Naive thymus-derived CD4-positive, alpha-beta T cell (primary cell): ENCODE results near the gene LSAMP. TPM values are rescaled to one million over a fixed set of nuclear protein-coding genes. Genes with fewer than 3 reads are reported as not detected.

Experiments used
- ATAC-seq: fragments of 150-1000 bp; cut with Tn5 transposase; 2 replicates; pipeline ENCODE4 v1.10.0; 2021; ENCODE audit warnings: mild to moderate bottlenecking, moderate library complexity
- CTCF ChIA-PET: fragments of 350-600 bp; sonication (Branson Sonifier 250); formaldehyde crosslinking; loops from one replicate; lab custom pipeline; 2021; ENCODE audit warnings: antibody characterized with exemption; lab: Charles Lee
- POLR2A ChIA-PET: fragments of 350-600 bp; sonication (Branson Sonifier 250); formaldehyde crosslinking; loops from one replicate; lab custom pipeline; 2021; ENCODE audit warnings: antibody characterized with exemption, inconsistent platforms; lab: Charles Lee
- DNase-seq, 9 donors: peaks; one replicate each; pipeline versions ENCODE4 v3.0.0 to v3.0.0-alpha.2; 2020 to 2022; ENCODE audit warnings: mixed read lengths in 1 of 9
- H3K27ac ChIP-seq: one replicate; pipeline ENCODE4 v1.7.0; 2013; ENCODE audit warnings: mild to moderate bottlenecking, low read depth, low read length, moderate library complexity
- H3K27me3 ChIP-seq, 2 donors: one replicate each; pipeline ENCODE4 v1.7.0; 2013; ENCODE audit warnings: low read length in 2 of 2, mild to moderate bottlenecking in 2 of 2, moderate library complexity in 2 of 2; ENCODE audit not compliant: control insufficient read depth in 2 of 2, insufficient read depth in 2 of 2
- H3K36me3 ChIP-seq, 3 experiments: 1 replicate in 2 of 3; 2 replicates in 1 of 3; pipeline ENCODE4 v1.7.0; 2013; ENCODE audit warnings: low read length in 3 of 3, mild to moderate bottlenecking in 3 of 3, moderate library complexity in 1 of 3; ENCODE audit not compliant: insufficient read depth in 3 of 3, control insufficient read depth in 2 of 3
- H3K4me1 ChIP-seq, 2 donors: one replicate each; pipeline ENCODE4 v1.7.0; 2013; ENCODE audit warnings: low read length in 2 of 2, mild to moderate bottlenecking in 2 of 2, moderate library complexity in 1 of 2; ENCODE audit not compliant: control insufficient read depth in 2 of 2, insufficient read depth in 2 of 2
- H3K4me3 ChIP-seq: 2 replicates; pipeline ENCODE4 v1.7.0; 2013; ENCODE audit warnings: mild to moderate bottlenecking, low read length
- H3K9me3 ChIP-seq, 3 experiments: 1 replicate in 2 of 3; 2 replicates in 1 of 3; pipeline ENCODE4 v1.7.0; 2013; ENCODE audit warnings: low read length in 3 of 3; ENCODE audit not compliant: control insufficient read depth in 2 of 3
- H3K27ac Mint-ChIP-seq, 9 donors: one replicate each; pipeline ENCODE4 v1.8.0; 2020 to 2022; ENCODE audit warnings: mixed read lengths in 9 of 9, mild to moderate bottlenecking in 8 of 9, moderate library complexity in 5 of 9, inconsistent platforms in 2 of 9
- H3K27me3 Mint-ChIP-seq, 5 donors: one replicate each; pipeline ENCODE4 v1.8.0; 2021 to 2022; ENCODE audit warnings: mixed read lengths in 5 of 5, mild to moderate bottlenecking in 1 of 5
- H3K36me3 Mint-ChIP-seq, 5 donors: one replicate each; pipeline ENCODE4 v1.8.0; 2020 to 2022; ENCODE audit warnings: mixed read lengths in 5 of 5, mild to moderate bottlenecking in 3 of 5, inconsistent platforms in 1 of 5
- H3K4me1 Mint-ChIP-seq, 7 donors: one replicate each; pipeline ENCODE4 v1.8.0; 2020 to 2022; ENCODE audit warnings: mixed read lengths in 7 of 7, mild to moderate bottlenecking in 3 of 7, inconsistent platforms in 1 of 7
- H3K4me3 Mint-ChIP-seq, 10 donors: one replicate each; pipeline ENCODE4 v1.8.0; 2020 to 2022; ENCODE audit warnings: mild to moderate bottlenecking in 10 of 10, mixed read lengths in 10 of 10, moderate library complexity in 6 of 10, inconsistent platforms in 2 of 10
- H3K9me3 Mint-ChIP-seq, 11 donors: one replicate each; pipeline ENCODE4 v1.8.0; 2020 to 2022; ENCODE audit warnings: mixed read lengths in 11 of 11, mild to moderate bottlenecking in 4 of 11, inconsistent platforms in 1 of 11, moderate library complexity in 1 of 11
- intact Hi-C, 2 donors: fragments of 100-400 bp; cut with micrococcal nuclease; formaldehyde crosslinking; loops; one replicate each; pipeline ENCODE4 v1.15.1; 2023
- polyA plus RNA-seq, 2 donors: library from polyadenylated mRNA; unstranded; fragments of 300-500 nt; fragmentation: Illumina TruSeq; gene quantifications; one replicate each; pipeline ENCODE4 v1.2.3, GENCODE V29; 2021
- total RNA-seq, 6 experiments: library from RNA in 5 of 6; stranded (reverse) in 5 of 6; gene quantifications; 1 replicate in 5 of 6; 2 replicates in 1 of 6; pipeline ENCODE4 v1.2.3 and lab custom pipeline; 2021 to 2026

The LSAMP gene
- total and polyA plus RNA-seq, 7 experiments from 2014 or later, result not detected

GRCh38 chr3:116154389-116154788, 290.9 kb downstream of the LSAMP start:
- intact Hi-C loops, result no loop called here
- no peaks in the 10 kb centered on the region for H3K9me3 ChIP-seq
- no peaks in the 10 kb centered on the region for H3K4me1 ChIP-seq
- Mint-ChIP-seq H3K27ac (no peak overlapping the region), H3K27me3 (no peaks in the 10 kb centered on the region), H3K4me3 (no peak overlapping the region), H3K9me3 (peaks cover 0 to 9% (median 3%) of the 10 kb centered on the region in 11 donors), H3K4me1 (no peaks in the 10 kb centered on the region), H3K36me3 (no peaks in the 10 kb centered on the region)
- DNase-seq (no peak), ATAC-seq (no peak)
- H3K27ac ChIP-seq, result no peak overlapping the region
- H3K36me3 ChIP-seq, result no peaks in the 10 kb centered on the region
- CTCF ChIA-PET, result no interaction called here
- POLR2A ChIA-PET, result no interaction called here
- H3K27me3 ChIP-seq, result no peaks in the 10 kb centered on the region
- H3K4me3 ChIP-seq, result no peak overlapping the region

GRCh38 chr3:116153174-116153573, 292.1 kb downstream of the LSAMP start:
- POLR2A ChIA-PET, result no interaction called here
- DNase-seq (no peak), ATAC-seq (no peak)
- Histone ChIP-seq H3K4me3 (no peak overlapping the region), H3K4me1 (no peaks in the 10 kb centered on the region), H3K27me3 (no peaks in the 10 kb centered on the region), H3K27ac (no peak overlapping the region), H3K36me3 (no peaks in the 10 kb centered on the region), H3K9me3 (no peaks in the 10 kb centered on the region)
- no peaks in the 10 kb centered on the region for H3K4me1 Mint-ChIP-seq
- no peaks in the 10 kb centered on the region for H3K36me3 Mint-ChIP-seq
- H3K9me3 Mint-ChIP-seq, result peaks cover 0 to 7% (median 0%) of the 10 kb centered on the region in 11 donors
- no peak overlapping the region for H3K4me3 Mint-ChIP-seq
- H3K27me3 Mint-ChIP-seq, result no peaks in the 10 kb centered on the region
- CTCF ChIA-PET, result no interaction called here
- no peak overlapping the region for H3K27ac Mint-ChIP-seq
- intact Hi-C loops, result no loop called here

- Mint-ChIP-seq H3K27me3 (no peaks in the 10 kb centered on the region), H3K4me3 (no peak overlapping the region), H3K27ac (no peak overlapping the region), H3K9me3 (peaks cover 0 to 20% (median 5%) of the 10 kb centered on the region in 11 donors), H3K36me3 (no peaks in the 10 kb centered on the region), H3K4me1 (no peaks in the 10 kb centered on the region)
- no peak for DNase-seq
- POLR2A ChIA-PET, result no interaction called here
- Histone ChIP-seq H3K4me3 (no peak overlapping the region), H3K27ac (no peak overlapping the region), H3K27me3 (no peaks in the 10 kb centered on the region), H3K9me3 (no peaks in the 10 kb centered on the region), H3K36me3 (no peaks in the 10 kb centered on the region), H3K4me1 (no peaks in the 10 kb centered on the region)
- no peak for ATAC-seq
- intact Hi-C loops, result no loop called here
- CTCF ChIA-PET, result no interaction called here
These were observed 294.6 kb downstream of the LSAMP start for GRCh38 chr3:116150655-116151167.

- H3K4me3 ChIP-seq, result no peak overlapping the region
- ChIA-PET POLR2A (no interaction called here), CTCF (no interaction called here)
- peaks cover 0 to 20% (median 6%) of the 10 kb centered on the region in 11 donors for H3K9me3 Mint-ChIP-seq
- DNase-seq (no peak), ATAC-seq (no peak)
- no peaks in the 10 kb centered on the region for H3K4me1 Mint-ChIP-seq
- H3K9me3 ChIP-seq, result no peaks in the 10 kb centered on the region
- no peaks in the 10 kb centered on the region for H3K36me3 ChIP-seq
- H3K4me1 ChIP-seq, result no peaks in the 10 kb centered on the region
- H3K27me3 Mint-ChIP-seq, result no peaks in the 10 kb centered on the region
- H3K27me3 ChIP-seq, result no peaks in the 10 kb centered on the region
- no peak overlapping the region for H3K27ac Mint-ChIP-seq
- no peaks in the 10 kb centered on the region for H3K36me3 Mint-ChIP-seq
- intact Hi-C loops, result no loop called here
- no peak overlapping the region for H3K4me3 Mint-ChIP-seq
- H3K27ac ChIP-seq, result no peak overlapping the region
These were observed 296.1 kb downstream of the LSAMP start for GRCh38 chr3:116148881-116149851.

- Histone ChIP-seq H3K9me3 (no peaks in the 10 kb centered on the region), H3K4me1 (no peaks in the 10 kb centered on the region), H3K36me3 (no peaks in the 10 kb centered on the region), H3K4me3 (no peak overlapping the region), H3K27me3 (no peaks in the 10 kb centered on the region), H3K27ac (no peak overlapping the region)
- ChIA-PET POLR2A (interaction anchor here (0.7 kb wide), 1 partner anchor 46 kb away, joined by 3 read pairs; no protein-coding TSS in a partner anchor), CTCF (no interaction called here)
- Mint-ChIP-seq H3K4me3 (no peak overlapping the region), H3K9me3 (peaks cover 2 to 20% (median 6%) of the 10 kb centered on the region in 11 donors), H3K4me1 (no peaks in the 10 kb centered on the region), H3K27ac (no peak overlapping the region), H3K36me3 (no peaks in the 10 kb centered on the region), H3K27me3 (no peaks in the 10 kb centered on the region)
- DNase-seq (no peak), ATAC-seq (no peak)
- intact Hi-C loops, result no loop called here
These were observed 299.7 kb downstream of the LSAMP start for GRCh38 chr3:116145613-116146012.

- intact Hi-C loops, result no loop called here
- Histone ChIP-seq H3K36me3 (no peaks in the 10 kb centered on the region), H3K4me1 (no peaks in the 10 kb centered on the region), H3K27ac (no peak overlapping the region), H3K27me3 (no peaks in the 10 kb centered on the region), H3K9me3 (no peaks in the 10 kb centered on the region), H3K4me3 (no peak overlapping the region)
- peaks cover 0 to 15% (median 6%) of the 10 kb centered on the region in 11 donors for H3K9me3 Mint-ChIP-seq
- ChIA-PET CTCF (no interaction called here), POLR2A (no interaction called here)
- no peaks in the 10 kb centered on the region for H3K27me3 Mint-ChIP-seq
- DNase-seq (no peak), ATAC-seq (no peak)
- no peak overlapping the region for H3K4me3 Mint-ChIP-seq
- no peaks in the 10 kb centered on the region for H3K4me1 Mint-ChIP-seq
- no peaks in the 10 kb centered on the region for H3K36me3 Mint-ChIP-seq
- no peak overlapping the region for H3K27ac Mint-ChIP-seq
These were observed 303.6 kb downstream of the LSAMP start for GRCh38 chr3:116141724-116142123.
